Measurements from ENCODE around the gene EIF3D.
"Not testable (repeated sequence)": the region's sequence is repeated elsewhere in the genome, so short reads cannot be mapped to it uniquely, and the experiment has no call there.

Gene EIF3D

GRCh38 chr22:36532466-36532865 is 3.5 kb upstream of the EIF3D start:
- TF ChIP-seq CTCF (IDR thresholded peaks at IDR 0.05; ENCODE audit: low read depth, low read length, missing control alignments), result no peak
- no peak for DNase-seq (ENCODE audit: low read depth)
- in situ Hi-C loops (cut with HindIII; ENCODE audit: low sequenced_read_pairs), result no loop called here

GRCh38 chr22:36528341-36528740 is 625 bp downstream of the EIF3D start:
- H3K4me3 ChIP-seq (ENCODE audit: low read depth, low read length), result peak overlapping the region; percentile 98
- no peak for TF ChIP-seq CTCF (IDR thresholded peaks at IDR 0.05; ENCODE audit: low read depth, low read length, missing control alignments)
- in situ Hi-C loops (cut with HindIII; ENCODE audit: low sequenced_read_pairs), result no loop called here
- no peak for DNase-seq (ENCODE audit: low read depth)

More at GRCh38 chr22:36532466-36532865, 3.5 kb upstream of the EIF3D start:
- H3K4me3 ChIP-seq (ENCODE audit: low read depth, low read length), result no peak overlapping the region

- no peak for TF ChIP-seq CTCF (IDR thresholded peaks at IDR 0.05; ENCODE audit: low read depth, low read length, missing control alignments)
- DNase-seq (ENCODE audit: low read depth), result no peak
- in situ Hi-C loops (cut with HindIII; ENCODE audit: low sequenced_read_pairs), result no loop called here
- H3K4me3 ChIP-seq (ENCODE audit: low read depth, low read length), result no peak overlapping the region
Measured at GRCh38 chr22:36522662-36523061, 6.3 kb downstream of the EIF3D start.

- no peak for DNase-seq (ENCODE audit: low read depth)
- in situ Hi-C loops (cut with HindIII; ENCODE audit: low sequenced_read_pairs), result no loop called here
- no peak for TF ChIP-seq CTCF (IDR thresholded peaks at IDR 0.05; ENCODE audit: low read depth, low read length, missing control alignments)
- no peak overlapping the region for H3K4me3 ChIP-seq (ENCODE audit: low read depth, low read length)
Measured at GRCh38 chr22:36520423-36520822, 8.5 kb downstream of the EIF3D start.

GRCh38 chr22:36519906-36520305 is 9.1 kb downstream of the EIF3D start:
- H3K4me3 ChIP-seq (ENCODE audit: low read depth, low read length); DNase-seq (ENCODE audit: low read depth); in situ Hi-C loops (cut with HindIII; ENCODE audit: low sequenced_read_pairs): not testable (repeated sequence)

GRCh38 chr22:36514766-36515165 is 14.2 kb downstream of the EIF3D start:
- DNase-seq (ENCODE audit: low read depth), result no peak
- H3K4me3 ChIP-seq (ENCODE audit: low read depth, low read length), result no peak overlapping the region
- in situ Hi-C loops (cut with HindIII; ENCODE audit: low sequenced_read_pairs), result no loop called here
- TF ChIP-seq CTCF (IDR thresholded peaks at IDR 0.05; ENCODE audit: low read depth, low read length, missing control alignments), result no peak

GRCh38 chr22:36512991-36513390 is 16.0 kb downstream of the EIF3D start:
- TF ChIP-seq CTCF (IDR thresholded peaks at IDR 0.05; ENCODE audit: low read depth, low read length, missing control alignments), result no peak
- in situ Hi-C loops (cut with HindIII; ENCODE audit: low sequenced_read_pairs), result no loop called here
- no peak for DNase-seq (ENCODE audit: low read depth)
- H3K4me3 ChIP-seq (ENCODE audit: low read depth, low read length), result no peak overlapping the region
